Adrenal gland (tissue), 5 donors: Measurements from ENCODE around the gene MKKS.

ENCODE experiments used
- CTCF ChIP-seq, 6 experiments: fragments of 450-650 bp in 4 of 6; fragments of 200-600 bp in 2 of 6; sonication (generic) in 1 of 6; IDR thresholded peaks; 1 replicate in 5 of 6; 2 replicates in 1 of 6; pipeline versions ENCODE4 v1.5.1 to v1.8.0; 2016 to 2021; ENCODE audit warnings: antibody characterized with exemption in 6 of 6, mild to moderate bottlenecking in 2 of 6, moderate library complexity in 1 of 6
- POLR2A ChIP-seq, 2 donors: fragments of 450-650 bp; IDR thresholded peaks; one replicate each; pipeline ENCODE4 v1.6.1; 2017; ENCODE audit warnings: antibody characterized with exemption in 2 of 2, mild to moderate bottlenecking in 2 of 2, moderate library complexity in 1 of 2
- donor health status: DM: no; HTN: no; CAD: no.

GRCh38 chr20:10463622-10464021, 29.6 kb upstream of the MKKS start:
- no peak for TF ChIP-seq POLR2A (IDR thresholded peaks at IDR 0.05)
- TF ChIP-seq CTCF (IDR thresholded peaks at IDR 0.05) = no peak
